HCT116 (cell line): ENCODE measurements around the gene AGFG2.
"Not testable (repeated sequence)": the region's sequence is repeated elsewhere in the genome, so short reads cannot be mapped to it uniquely, and the experiment has no call there.

ENCODE experiments used
- ATF3 ChIP-seq: IDR thresholded peaks from 2 replicates; pipeline ENCODE4 v1.6.1; 2012
- EGR1 ChIP-seq: IDR thresholded peaks from 2 replicates; pipeline ENCODE4 v1.6.1; 2012; ENCODE audit warnings: low read depth
- EZH2 ChIP-seq: fragments of 200-600 bp; sonication (generic); IDR thresholded peaks from 2 replicates; pipeline ENCODE4 v1.6.1; 2017; ENCODE audit warnings: antibody characterized with exemption, mixed run types
- TCF7L2 ChIP-seq: IDR thresholded peaks from 2 replicates; pipeline ENCODE4 v1.7.0; 2011; ENCODE audit warnings: borderline replicate concordance, inconsistent platforms; ENCODE audit not compliant: insufficient read depth, insufficient read length; ENCODE audit errors: extremely low read depth
- ZFX ChIP-seq: fragments of 450-650 bp; IDR thresholded peaks from 2 replicates; pipeline ENCODE4 v1.6.1; 2017
- TF ChIP-seq, protein P1 (sequence below): IDR thresholded peaks from 2 replicates; pipeline ENCODE4 v1.6.1; 2012; ENCODE audit warnings: low read depth

DNA sequence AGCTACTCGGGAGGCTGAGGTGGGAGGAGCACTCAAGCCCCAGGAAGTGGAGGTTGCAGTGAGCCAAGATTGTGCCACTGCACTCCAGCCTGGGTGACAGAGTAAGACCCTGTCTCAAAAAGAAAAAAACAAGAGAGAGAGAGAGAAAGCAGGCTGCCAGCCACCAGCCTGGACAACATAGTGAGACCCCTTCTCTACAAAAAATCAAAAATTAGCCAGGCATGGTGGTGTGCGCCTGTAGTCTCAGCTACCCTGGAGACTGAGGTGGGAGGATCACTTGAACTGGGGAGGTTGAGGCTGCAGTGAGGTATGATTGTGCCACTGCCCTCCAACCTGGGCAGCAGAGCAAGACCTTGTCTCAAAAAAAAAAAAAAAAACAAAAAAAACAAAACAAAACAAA, 2.3 kb upstream of the AGFG2 start:
- TF ChIP-seq EZH2, EGR1, ATF3, ZFX, TCF7L2: not testable (repeated sequence)
- TF ChIP-seq, protein P1, sequence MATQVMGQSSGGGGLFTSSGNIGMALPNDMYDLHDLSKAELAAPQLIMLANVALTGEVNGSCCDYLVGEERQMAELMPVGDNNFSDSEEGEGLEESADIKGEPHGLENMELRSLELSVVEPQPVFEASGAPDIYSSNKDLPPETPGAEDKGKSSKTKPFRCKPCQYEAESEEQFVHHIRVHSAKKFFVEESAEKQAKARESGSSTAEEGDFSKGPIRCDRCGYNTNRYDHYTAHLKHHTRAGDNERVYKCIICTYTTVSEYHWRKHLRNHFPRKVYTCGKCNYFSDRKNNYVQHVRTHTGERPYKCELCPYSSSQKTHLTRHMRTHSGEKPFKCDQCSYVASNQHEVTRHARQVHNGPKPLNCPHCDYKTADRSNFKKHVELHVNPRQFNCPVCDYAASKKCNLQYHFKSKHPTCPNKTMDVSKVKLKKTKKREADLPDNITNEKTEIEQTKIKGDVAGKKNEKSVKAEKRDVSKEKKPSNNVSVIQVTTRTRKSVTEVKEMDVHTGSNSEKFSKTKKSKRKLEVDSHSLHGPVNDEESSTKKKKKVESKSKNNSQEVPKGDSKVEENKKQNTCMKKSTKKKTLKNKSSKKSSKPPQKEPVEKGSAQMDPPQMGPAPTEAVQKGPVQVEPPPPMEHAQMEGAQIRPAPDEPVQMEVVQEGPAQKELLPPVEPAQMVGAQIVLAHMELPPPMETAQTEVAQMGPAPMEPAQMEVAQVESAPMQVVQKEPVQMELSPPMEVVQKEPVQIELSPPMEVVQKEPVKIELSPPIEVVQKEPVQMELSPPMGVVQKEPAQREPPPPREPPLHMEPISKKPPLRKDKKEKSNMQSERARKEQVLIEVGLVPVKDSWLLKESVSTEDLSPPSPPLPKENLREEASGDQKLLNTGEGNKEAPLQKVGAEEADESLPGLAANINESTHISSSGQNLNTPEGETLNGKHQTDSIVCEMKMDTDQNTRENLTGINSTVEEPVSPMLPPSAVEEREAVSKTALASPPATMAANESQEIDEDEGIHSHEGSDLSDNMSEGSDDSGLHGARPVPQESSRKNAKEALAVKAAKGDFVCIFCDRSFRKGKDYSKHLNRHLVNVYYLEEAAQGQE: not testable (repeated sequence)
